Neuron (in vitro differentiated cells): ENCODE data around the gene ALK.
A peak's percentile ranks its signal among the peaks of the same experiment; 100 is the strongest.

ENCODE experiments used
- H2AFZ ChIP-seq: one replicate; pipeline ENCODE4 v1.6.1; 2013; ENCODE audit warnings: low read depth, mild to moderate bottlenecking, inconsistent platforms, low read length, moderate library complexity
- H3K27me3 ChIP-seq: one replicate; pipeline ENCODE4 v1.6.1; 2013; ENCODE audit warnings: low read length; ENCODE audit not compliant: insufficient read depth
- H3K36me3 ChIP-seq: one replicate; pipeline ENCODE4 v1.6.1; 2013; ENCODE audit warnings: low read length; ENCODE audit not compliant: insufficient read depth
- H3K4me1 ChIP-seq: one replicate; pipeline ENCODE4 v1.6.1; 2013; ENCODE audit warnings: low read length; ENCODE audit not compliant: insufficient read depth
- H3K4me3 ChIP-seq: 2 replicates; pipeline ENCODE4 v1.5.1; 2013; ENCODE audit warnings: mild to moderate bottlenecking, low read length, moderate library complexity
- H3K9me3 ChIP-seq: one replicate; pipeline ENCODE4 v1.6.1; 2013; ENCODE audit warnings: low read length

Gene ALK

DNA sequence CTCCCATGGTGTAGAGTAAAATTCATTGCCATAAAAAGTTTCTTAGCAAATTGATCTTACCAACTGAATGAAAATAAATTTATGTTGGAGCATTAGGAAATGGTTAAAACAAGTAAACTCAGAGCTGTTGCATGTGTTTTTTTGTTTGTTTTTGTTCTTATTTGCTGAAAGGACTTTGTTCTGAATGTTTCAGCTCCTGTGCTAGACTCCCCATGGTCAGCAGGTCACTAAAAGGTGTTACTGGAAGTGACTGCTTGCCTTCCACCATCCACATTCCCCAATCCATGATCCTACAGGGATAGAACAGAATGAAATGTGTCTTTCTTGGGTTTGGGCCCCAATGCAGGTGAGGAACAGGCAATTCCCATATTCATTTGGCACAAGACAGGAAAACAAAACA is 101.8 kb downstream of the ALK start:
- H3K9me3 ChIP-seq: peaks cover 4% of the 10 kb centered on the region
- H2AFZ ChIP-seq: no peak overlapping the region
- H3K4me3 ChIP-seq: no peak overlapping the region
- no peaks in the 10 kb centered on the region for H3K36me3 ChIP-seq
- peaks cover 26% of the 10 kb centered on the region for H3K4me1 ChIP-seq
- no peaks in the 10 kb centered on the region for H3K27me3 ChIP-seq

DNA sequence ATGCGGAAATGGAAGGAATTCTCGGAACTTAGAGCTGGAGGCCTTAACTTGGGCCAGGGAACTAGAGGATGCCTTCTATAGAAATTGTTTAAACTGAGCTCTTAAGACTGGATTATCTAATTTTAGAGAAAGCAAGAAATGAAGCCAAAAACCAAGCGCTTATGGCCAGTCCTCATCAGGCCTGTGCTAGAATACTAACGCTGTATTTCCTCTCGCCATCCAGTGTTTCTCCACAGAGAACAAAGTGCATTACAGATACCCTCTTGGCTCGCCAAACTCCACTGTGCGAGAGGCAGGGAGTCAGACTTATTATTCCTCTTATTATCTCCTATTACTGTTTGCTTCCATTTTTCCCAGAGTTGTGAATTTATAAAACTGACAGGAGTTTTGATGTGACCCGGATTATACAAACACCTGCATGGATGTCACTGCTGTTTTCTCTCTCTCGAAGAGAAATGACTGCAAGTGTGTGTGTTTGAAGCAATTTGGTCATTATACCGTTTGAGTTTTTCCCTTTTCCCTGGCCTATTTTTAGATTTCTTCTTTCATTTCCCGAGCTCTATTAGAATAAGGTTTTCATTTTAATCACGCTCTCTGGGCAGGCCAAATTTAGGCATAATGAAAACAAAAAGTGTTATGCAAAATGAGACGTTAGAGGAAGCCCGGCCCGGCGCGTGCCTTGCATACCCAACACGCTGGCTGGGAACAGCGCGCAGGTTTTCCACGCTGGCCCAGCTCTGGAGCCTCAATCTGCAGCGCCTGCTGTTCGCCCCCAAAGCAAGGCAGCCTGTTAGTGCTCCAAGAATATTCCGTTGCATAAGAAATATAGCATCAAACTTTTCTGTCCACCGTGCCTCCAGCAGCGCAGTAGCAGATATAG is 103.3 kb downstream of the ALK start:
- no peaks in the 10 kb centered on the region for H3K36me3 ChIP-seq

DNA sequence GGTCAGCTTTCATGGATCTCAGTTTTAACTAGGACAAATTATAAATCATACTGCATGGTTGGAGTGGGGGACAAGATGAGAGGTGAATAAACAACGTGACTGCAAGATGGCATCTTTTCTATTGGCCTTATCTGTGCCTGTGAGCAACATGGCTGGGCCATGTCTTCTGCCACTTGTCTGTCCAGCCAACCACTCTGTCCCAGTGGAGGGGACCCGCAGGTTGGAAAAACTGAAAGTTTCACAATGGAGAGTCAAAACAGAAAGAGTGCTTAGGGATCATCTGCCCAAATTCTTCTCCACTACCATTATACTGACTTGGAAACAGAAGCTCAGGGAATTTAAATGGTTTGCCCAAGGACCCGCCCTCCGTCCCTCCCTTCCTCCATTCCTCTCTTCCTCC is 104.1 kb downstream of the ALK start:
- peaks cover 2% of the 10 kb centered on the region for H3K9me3 ChIP-seq
- H3K27me3 ChIP-seq: no peaks in the 10 kb centered on the region
- H2AFZ ChIP-seq: peak overlapping the region; percentile 20
- peaks cover 26% of the 10 kb centered on the region for H3K4me1 ChIP-seq
- H3K36me3 ChIP-seq: no peaks in the 10 kb centered on the region
- H3K4me3 ChIP-seq: no peak overlapping the region

More for the DNA sequence above, 103.3 kb downstream of the ALK start:
- peak overlapping the region; percentile 20 for H2AFZ ChIP-seq
- peaks cover 26% of the 10 kb centered on the region for H3K4me1 ChIP-seq
- no peaks in the 10 kb centered on the region for H3K27me3 ChIP-seq
- H3K4me3 ChIP-seq: no peak overlapping the region
- peaks cover 2% of the 10 kb centered on the region for H3K9me3 ChIP-seq

GRCh38 chr2:29816651-29817050 is 104.7 kb downstream of the ALK start:
- no peaks in the 10 kb centered on the region for H3K27me3 ChIP-seq

DNA sequence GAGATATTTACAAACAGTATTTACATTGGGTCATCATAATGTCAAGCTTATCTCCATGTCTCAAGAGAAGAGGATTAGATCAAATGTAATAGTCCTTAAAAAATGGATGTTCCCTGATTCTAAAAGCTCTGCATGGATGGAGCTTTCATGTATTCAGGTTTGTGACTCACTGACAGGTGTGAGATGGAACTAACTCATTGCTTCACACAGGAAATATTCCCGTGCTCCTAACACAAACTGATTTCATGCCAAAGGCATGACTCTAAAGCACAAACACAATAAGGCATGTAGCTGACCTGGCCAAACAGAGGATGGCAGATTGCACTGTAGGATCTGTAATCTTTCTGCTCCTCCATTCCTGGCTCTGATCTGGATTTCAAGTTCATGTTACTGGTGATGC is 110.0 kb downstream of the ALK start:
- no peaks in the 10 kb centered on the region for H3K36me3 ChIP-seq
- H2AFZ ChIP-seq: no peak overlapping the region
- no peak overlapping the region for H3K4me3 ChIP-seq
- H3K27me3 ChIP-seq: no peaks in the 10 kb centered on the region
- H3K4me1 ChIP-seq: peaks cover 12% of the 10 kb centered on the region
- no peaks in the 10 kb centered on the region for H3K9me3 ChIP-seq

More at GRCh38 chr2:29816651-29817050, 104.7 kb downstream of the ALK start:
- Histone ChIP-seq H3K9me3 (peaks cover 2% of the 10 kb centered on the region), H3K4me3 (no peak overlapping the region), H3K36me3 (no peaks in the 10 kb centered on the region), H3K4me1 (peaks cover 26% of the 10 kb centered on the region), H2AFZ (no peak overlapping the region)

GRCh38 chr2:29810956-29811355 is 110.4 kb downstream of the ALK start:
- Histone ChIP-seq H2AFZ (no peak overlapping the region), H3K4me3 (no peak overlapping the region), H3K27me3 (no peaks in the 10 kb centered on the region), H3K36me3 (no peaks in the 10 kb centered on the region), H3K4me1 (peaks cover 11% of the 10 kb centered on the region), H3K9me3 (no peaks in the 10 kb centered on the region)

GRCh38 chr2:29808321-29808720 is 113.1 kb downstream of the ALK start:
- H3K4me3 ChIP-seq: no peak overlapping the region
- no peaks in the 10 kb centered on the region for H3K36me3 ChIP-seq
- no peaks in the 10 kb centered on the region for H3K9me3 ChIP-seq
- H2AFZ ChIP-seq: no peak overlapping the region
- peaks cover 8% of the 10 kb centered on the region for H3K4me1 ChIP-seq
- H3K27me3 ChIP-seq: no peaks in the 10 kb centered on the region

DNA sequence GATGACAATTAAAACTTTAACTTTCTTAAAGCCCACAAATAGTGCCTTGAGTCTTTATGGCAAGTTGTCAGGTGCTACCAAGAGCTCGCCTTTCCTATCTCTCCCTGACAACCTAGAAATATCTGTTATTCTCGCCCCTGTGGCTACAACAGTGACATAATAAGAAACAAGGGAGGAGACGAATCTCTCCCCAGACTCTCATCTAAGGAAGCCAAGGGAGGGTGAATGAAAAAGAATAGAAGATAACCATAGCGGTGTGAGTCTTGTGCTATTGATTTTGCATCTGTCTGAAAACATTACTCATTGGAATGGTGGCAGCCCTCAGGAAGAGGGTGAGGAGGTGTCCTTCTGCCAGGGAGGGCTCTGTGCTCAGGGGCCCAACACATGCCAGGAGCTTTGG is 114.3 kb downstream of the ALK start:
- no peak overlapping the region for H3K4me3 ChIP-seq
- H3K27me3 ChIP-seq: no peaks in the 10 kb centered on the region
- H3K9me3 ChIP-seq: no peaks in the 10 kb centered on the region

GRCh38 chr2:29806461-29806860 is 114.9 kb downstream of the ALK start:
- Histone ChIP-seq H3K4me3 (no peak overlapping the region), H2AFZ (no peak overlapping the region), H3K27me3 (no peaks in the 10 kb centered on the region), H3K9me3 (no peaks in the 10 kb centered on the region), H3K36me3 (no peaks in the 10 kb centered on the region), H3K4me1 (peaks cover 5% of the 10 kb centered on the region)

More for the DNA sequence above, 114.3 kb downstream of the ALK start:
- Histone ChIP-seq H3K36me3 (no peaks in the 10 kb centered on the region), H2AFZ (no peak overlapping the region), H3K4me1 (peaks cover 8% of the 10 kb centered on the region)

- H3K36me3 ChIP-seq: no peaks in the 10 kb centered on the region
- no peak overlapping the region for H3K4me3 ChIP-seq
- H3K9me3 ChIP-seq: no peaks in the 10 kb centered on the region
- no peak overlapping the region for H2AFZ ChIP-seq
- no peaks in the 10 kb centered on the region for H3K4me1 ChIP-seq
- H3K27me3 ChIP-seq: no peaks in the 10 kb centered on the region
Observed at GRCh38 chr2:29804671-29805070, 116.7 kb downstream of the ALK start.

DNA sequence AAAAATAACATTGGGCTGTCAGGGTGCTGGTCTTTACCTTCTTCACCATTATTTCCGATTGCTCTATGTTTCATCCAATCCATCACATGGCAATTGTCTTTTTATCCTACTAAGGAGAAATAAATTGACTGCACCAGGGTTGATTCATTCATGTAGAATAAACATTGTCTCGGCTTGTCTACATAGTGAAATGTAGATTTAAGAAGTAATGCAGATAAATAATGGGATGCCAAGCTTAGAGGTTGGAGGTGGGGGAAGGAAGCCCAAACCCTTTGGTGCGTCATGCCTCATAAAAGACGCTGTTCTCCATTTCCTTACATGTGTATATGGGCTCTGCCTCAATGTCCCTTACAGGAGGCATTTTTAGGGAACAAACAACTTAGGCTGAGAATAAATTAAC is 117.8 kb downstream of the ALK start:
- Histone ChIP-seq H3K4me1 (no peaks in the 10 kb centered on the region), H3K4me3 (no peak overlapping the region), H2AFZ (no peak overlapping the region), H3K9me3 (no peaks in the 10 kb centered on the region), H3K36me3 (no peaks in the 10 kb centered on the region), H3K27me3 (no peaks in the 10 kb centered on the region)

- H3K9me3 ChIP-seq: no peaks in the 10 kb centered on the region
- H2AFZ ChIP-seq: no peak overlapping the region
- H3K4me1 ChIP-seq: no peaks in the 10 kb centered on the region
- H3K36me3 ChIP-seq: no peaks in the 10 kb centered on the region
- no peaks in the 10 kb centered on the region for H3K27me3 ChIP-seq
- no peak overlapping the region for H3K4me3 ChIP-seq
Observed at GRCh38 chr2:29802986-29803385, 118.4 kb downstream of the ALK start.

DNA sequence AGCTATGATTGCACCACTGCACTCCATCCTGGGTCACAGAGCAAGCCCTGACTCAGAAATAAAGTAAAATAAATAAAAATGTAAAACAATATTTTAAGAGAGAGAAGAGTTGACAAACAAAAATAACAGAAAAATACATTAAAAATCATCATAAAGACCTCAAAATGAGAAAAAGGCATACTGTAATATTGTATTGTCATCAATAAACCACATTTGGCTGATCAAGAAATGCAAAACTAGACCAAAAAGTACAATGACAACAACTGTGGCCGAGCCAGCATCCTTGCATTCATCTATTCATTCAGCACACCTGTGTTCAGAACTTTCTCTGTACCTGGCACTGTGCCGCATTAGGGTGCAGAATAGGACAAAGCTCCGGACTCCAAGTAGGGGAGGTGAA is 121.8 kb downstream of the ALK start:
- H3K27me3 ChIP-seq: no peaks in the 10 kb centered on the region
- no peaks in the 10 kb centered on the region for H3K36me3 ChIP-seq
- no peaks in the 10 kb centered on the region for H3K4me1 ChIP-seq
- no peaks in the 10 kb centered on the region for H3K9me3 ChIP-seq
- no peak overlapping the region for H2AFZ ChIP-seq
- no peak overlapping the region for H3K4me3 ChIP-seq

DNA sequence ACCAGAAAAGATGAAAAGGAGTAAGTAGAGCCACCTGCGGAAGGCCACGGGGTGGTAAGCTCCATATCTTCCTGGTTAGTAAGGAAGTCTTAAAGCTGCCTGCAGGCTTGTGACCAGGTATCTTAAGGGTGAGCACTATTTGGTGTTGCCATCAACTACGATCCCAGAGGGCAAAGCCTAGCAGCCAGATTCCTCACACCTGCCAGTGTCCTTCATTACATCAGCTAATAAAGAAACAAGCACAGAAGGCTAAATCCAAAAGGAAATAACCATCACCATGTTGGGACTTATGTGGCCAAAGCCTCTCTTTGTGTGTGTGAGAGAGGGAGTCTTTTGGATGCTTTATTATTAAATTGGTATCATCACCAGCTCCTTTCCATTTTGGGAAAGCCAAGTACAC is 123.5 kb downstream of the ALK start:
- Histone ChIP-seq H3K4me1 (no peaks in the 10 kb centered on the region), H2AFZ (no peak overlapping the region), H3K36me3 (no peaks in the 10 kb centered on the region), H3K9me3 (no peaks in the 10 kb centered on the region), H3K27me3 (no peaks in the 10 kb centered on the region), H3K4me3 (no peak overlapping the region)
